Dendritic cell treated with granulocyte-macrophage colony-stimulating factor and Interleukin-4, amounts not matched to agents 40 ng/mL and 50 ng/mL, for 4 days (primary cell): Measurements from ENCODE around the gene TTC22.

Source experiments
- H3K27ac Mint-ChIP-seq: one replicate; pipeline ENCODE4 v1.8.0; 2022; ENCODE audit warnings: mild to moderate bottlenecking, mixed read lengths
- H3K27me3 Mint-ChIP-seq: one replicate; pipeline ENCODE4 v1.8.0; 2022; ENCODE audit warnings: mild to moderate bottlenecking, mixed read lengths
- H3K36me3 Mint-ChIP-seq: one replicate; pipeline ENCODE4 v1.8.0; 2022; ENCODE audit warnings: low read depth, mixed read lengths
- H3K4me1 Mint-ChIP-seq: one replicate; pipeline ENCODE4 v1.8.0; 2022; ENCODE audit warnings: low read depth, mixed read lengths
- H3K4me3 Mint-ChIP-seq: one replicate; pipeline ENCODE4 v1.8.0; 2022; ENCODE audit warnings: mild to moderate bottlenecking, moderate library complexity, mixed read lengths
- H3K9me3 Mint-ChIP-seq: one replicate; pipeline ENCODE4 v1.8.0; 2022; ENCODE audit warnings: mixed read lengths
- intact Hi-C: fragments of 100-400 bp; cut with micrococcal nuclease; formaldehyde crosslinking; loops from one replicate; pipeline ENCODE4 v1.15.0; 2022

The TTC22 gene

GRCh38 chr1:54754045-54754444 lies 47.1 kb downstream of the TTC22 start:
- no peak overlapping the region for H3K4me3 Mint-ChIP-seq
- no peak overlapping the region for H3K27ac Mint-ChIP-seq
- no peaks in the 10 kb centered on the region for H3K9me3 Mint-ChIP-seq
- peaks cover 28% of the 10 kb centered on the region for H3K36me3 Mint-ChIP-seq
- no peaks in the 10 kb centered on the region for H3K27me3 Mint-ChIP-seq
- intact Hi-C loops, result no loop called here
- H3K4me1 Mint-ChIP-seq, result no peaks in the 10 kb centered on the region

GRCh38 chr1:54751426-54751825 lies 49.7 kb downstream of the TTC22 start:
- Mint-ChIP-seq H3K27ac (no peak overlapping the region), H3K27me3 (no peaks in the 10 kb centered on the region), H3K4me3 (no peak overlapping the region), H3K9me3 (no peaks in the 10 kb centered on the region), H3K36me3 (peaks cover 2% of the 10 kb centered on the region), H3K4me1 (no peaks in the 10 kb centered on the region)
- intact Hi-C loops, result no loop called here

GRCh38 chr1:54750596-54750995 lies 50.5 kb downstream of the TTC22 start:
- H3K27ac Mint-ChIP-seq, result no peak overlapping the region
- no peak overlapping the region for H3K4me3 Mint-ChIP-seq
- H3K4me1 Mint-ChIP-seq, result no peaks in the 10 kb centered on the region
- no peaks in the 10 kb centered on the region for H3K36me3 Mint-ChIP-seq
- intact Hi-C loops, result no loop called here
- H3K27me3 Mint-ChIP-seq, result no peaks in the 10 kb centered on the region
- H3K9me3 Mint-ChIP-seq, result no peaks in the 10 kb centered on the region

GRCh38 chr1:54748094-54748835 lies 52.9 kb downstream of the TTC22 start:
- no peaks in the 10 kb centered on the region for H3K9me3 Mint-ChIP-seq
- no peak overlapping the region for H3K27ac Mint-ChIP-seq
- H3K36me3 Mint-ChIP-seq, result peaks cover 7% of the 10 kb centered on the region
- intact Hi-C loops, result no loop called here
- no peaks in the 10 kb centered on the region for H3K4me1 Mint-ChIP-seq
- H3K4me3 Mint-ChIP-seq, result no peak overlapping the region
- H3K27me3 Mint-ChIP-seq, result no peaks in the 10 kb centered on the region

GRCh38 chr1:54745864-54746263 lies 55.3 kb downstream of the TTC22 start:
- intact Hi-C loops, result no loop called here
- Mint-ChIP-seq H3K4me3 (no peak overlapping the region), H3K36me3 (peaks cover 31% of the 10 kb centered on the region), H3K4me1 (no peaks in the 10 kb centered on the region), H3K9me3 (no peaks in the 10 kb centered on the region), H3K27me3 (no peaks in the 10 kb centered on the region), H3K27ac (no peak overlapping the region)

GRCh38 chr1:54745274-54745673 lies 55.8 kb downstream of the TTC22 start:
- Mint-ChIP-seq H3K4me1 (no peaks in the 10 kb centered on the region), H3K27me3 (no peaks in the 10 kb centered on the region), H3K9me3 (no peaks in the 10 kb centered on the region), H3K27ac (no peak overlapping the region), H3K36me3 (peaks cover 37% of the 10 kb centered on the region), H3K4me3 (no peak overlapping the region)
- intact Hi-C loops, result no loop called here

GRCh38 chr1:54744696-54745095 lies 56.4 kb downstream of the TTC22 start:
- intact Hi-C loops, result no loop called here
- H3K27me3 Mint-ChIP-seq, result no peaks in the 10 kb centered on the region
- peaks cover 42% of the 10 kb centered on the region for H3K36me3 Mint-ChIP-seq
- H3K27ac Mint-ChIP-seq, result no peak overlapping the region
- H3K9me3 Mint-ChIP-seq, result no peaks in the 10 kb centered on the region
- H3K4me1 Mint-ChIP-seq, result no peaks in the 10 kb centered on the region
- H3K4me3 Mint-ChIP-seq, result no peak overlapping the region

- Mint-ChIP-seq H3K4me1 (no peaks in the 10 kb centered on the region), H3K27me3 (no peaks in the 10 kb centered on the region), H3K9me3 (no peaks in the 10 kb centered on the region), H3K4me3 (no peak overlapping the region), H3K27ac (no peak overlapping the region), H3K36me3 (peaks cover 53% of the 10 kb centered on the region)
- intact Hi-C loops, result no loop called here
These were observed 57.5 kb downstream of the TTC22 start for GRCh38 chr1:54743416-54744226.

GRCh38 chr1:54742282-54742681 lies 58.8 kb downstream of the TTC22 start:
- Mint-ChIP-seq H3K27me3 (no peaks in the 10 kb centered on the region), H3K4me3 (no peak overlapping the region), H3K36me3 (peaks cover 67% of the 10 kb centered on the region), H3K9me3 (no peaks in the 10 kb centered on the region), H3K27ac (no peak overlapping the region), H3K4me1 (no peaks in the 10 kb centered on the region)
- intact Hi-C loops, result no loop called here

- Mint-ChIP-seq H3K4me3 (no peak overlapping the region), H3K9me3 (no peaks in the 10 kb centered on the region), H3K36me3 (peaks cover 74% of the 10 kb centered on the region), H3K27ac (no peak overlapping the region), H3K4me1 (no peaks in the 10 kb centered on the region), H3K27me3 (no peaks in the 10 kb centered on the region)
- intact Hi-C loops, result no loop called here
These were observed 59.6 kb downstream of the TTC22 start for GRCh38 chr1:54741531-54741930.

- no peak overlapping the region for H3K4me3 Mint-ChIP-seq
- no peak overlapping the region for H3K27ac Mint-ChIP-seq
- no peaks in the 10 kb centered on the region for H3K4me1 Mint-ChIP-seq
- H3K27me3 Mint-ChIP-seq, result no peaks in the 10 kb centered on the region
- peaks cover 99% of the 10 kb centered on the region for H3K36me3 Mint-ChIP-seq
- intact Hi-C loops, result no loop called here
- H3K9me3 Mint-ChIP-seq, result no peaks in the 10 kb centered on the region
These were observed 62.9 kb downstream of the TTC22 start for GRCh38 chr1:54738244-54738643.

GRCh38 chr1:54736685-54737084 lies 64.4 kb downstream of the TTC22 start:
- intact Hi-C loops, result no loop called here
- Mint-ChIP-seq H3K9me3 (no peaks in the 10 kb centered on the region), H3K36me3 (peaks cover 92% of the 10 kb centered on the region), H3K27ac (no peak overlapping the region), H3K4me3 (no peak overlapping the region), H3K27me3 (no peaks in the 10 kb centered on the region), H3K4me1 (no peaks in the 10 kb centered on the region)
